T47D (cell line): ENCODE data around the gene CD300C.
"Not testable (repeated sequence)": the region's sequence is repeated elsewhere in the genome, so short reads cannot be mapped to it uniquely, and the experiment has no call there.

Experiments used
- DNase-seq, 2 experiments: peaks; one replicate each; pipeline versions ENCODE4 v3.0.0 to v3.0.0-alpha.2; 2011 to 2012; ENCODE audit warnings: low read depth in 1 of 2, low spot score in 1 of 2
- JUND ChIP-seq: IDR thresholded peaks from 2 replicates; pipeline ENCODE4 v1.6.1; 2012; ENCODE audit warnings: low read depth
- in situ Hi-C: cut with HindIII; loops from 2 replicates; pipeline ENCODE4 v1.10.0; 2016; ENCODE audit warnings: low sequenced_read_pairs, low pct_unique_long_range_greater_than_20kb

CD300C gene

GRCh38 chr17:74545843-74546230 lies at the start of gene CD300C:
Gene CD300C (minus strand): TSS chr17:74546115. CDS start chr17:74545782, 333 bp downstream.
- in situ Hi-C loops = no loop called here
- DNase-seq = no peak
- no peak for TF ChIP-seq JUND

- in situ Hi-C loops = no loop called here
These were observed 49.3 kb upstream of the CD300C start for GRCh38 chr17:74595037-74595750.

GRCh38 chr17:74592087-74592990 lies 46.4 kb upstream of the CD300C start, which contains the start of gene CD300LD:
Gene CD300LD (minus strand): TSS chr17:74592283. CDS start chr17:74592202, 81 bp downstream.
- no peak for DNase-seq
- in situ Hi-C loops = no loop called here

More at GRCh38 chr17:74595037-74595750, 49.3 kb upstream of the CD300C start:
- no peak for TF ChIP-seq JUND
- DNase-seq = no peak

GRCh38 chr17:74591503-74591902 lies 45.6 kb upstream of the CD300C start:
- no peak for TF ChIP-seq JUND
- DNase-seq = no peak
- in situ Hi-C loops = no loop called here

More at GRCh38 chr17:74592087-74592990, 46.4 kb upstream of the CD300C start, which contains the start of gene CD300LD:
- no peak for TF ChIP-seq JUND

- no peak for TF ChIP-seq JUND
- in situ Hi-C loops = no loop called here
- DNase-seq = no peak
These were observed 39.8 kb upstream of the CD300C start for GRCh38 chr17:74585711-74586110.

GRCh38 chr17:74584292-74585060 lies 38.6 kb upstream of the CD300C start:
- no peak for TF ChIP-seq JUND
- in situ Hi-C loops = no loop called here
- peak in 1 of 2 experiments; percentile 26 for DNase-seq

GRCh38 chr17:74582633-74583032 lies 36.7 kb upstream of the CD300C start:
- in situ Hi-C loops = no loop called here
- TF ChIP-seq JUND = no peak
- DNase-seq = no peak

- in situ Hi-C loops = no loop called here
- no peak for TF ChIP-seq JUND
- no peak for DNase-seq
These were observed 34.0 kb upstream of the CD300C start for GRCh38 chr17:74579900-74580299.

GRCh38 chr17:74578979-74579378 lies 33.1 kb upstream of the CD300C start:
- no peak for DNase-seq
- in situ Hi-C loops = no loop called here
- TF ChIP-seq JUND = no peak

GRCh38 chr17:74574489-74575142 lies 28.7 kb upstream of the CD300C start:
- in situ Hi-C loops = no loop called here
- peak in 1 of 2 experiments; percentile 57 for DNase-seq
- TF ChIP-seq JUND = no peak

GRCh38 chr17:74573635-74574034 lies 27.7 kb upstream of the CD300C start:
- DNase-seq, in situ Hi-C loops: not testable (repeated sequence)

- in situ Hi-C loops = no loop called here
- DNase-seq = peak in 1 of 2 experiments; percentile 22
- TF ChIP-seq JUND = no peak
These were observed 27.3 kb upstream of the CD300C start for GRCh38 chr17:74573169-74573568.
